Caco-2 (cell line): ENCODE measurements around the gene PTPN22. TPM values are rescaled to one million over a fixed set of nuclear protein-coding genes. Genes with fewer than 3 reads are reported as not detected.

Experiments used
- Bru-seq: library from RNA; stranded (reverse); fragments of 400-500 nt; gene quantifications from one replicate; lab custom pipeline; 2021; lab: Mats Ljungman, UMichigan
- BruChase-seq, 2 experiments: library from RNA; stranded (reverse); fragments of 400-500 nt; gene quantifications; one replicate each; lab custom pipeline; 2021; lab: Mats Ljungman, UMichigan
- BruUV-seq: library from RNA; stranded (reverse); fragments of 400-500 nt; replicated peaks from 2 replicates; lab custom pipeline; 2021; lab: Mats Ljungman, UMichigan
- CTCF ChIA-PET: fragments of 300-600 bp; sonication (Branson Sonifier 250); formaldehyde crosslinking; loops from one replicate; lab custom pipeline; 2022; ENCODE audit warnings: antibody characterized with exemption; lab: Charles Lee
- POLR2A ChIA-PET: fragments of 300-600 bp; sonication (Branson Sonifier 250); formaldehyde crosslinking; loops from one replicate; lab custom pipeline; 2022; ENCODE audit warnings: antibody characterized with exemption; lab: Charles Lee
- DNase-seq, 2 experiments: peaks; one replicate each; pipeline versions ENCODE4 v3.0.0 to v3.0.0-alpha.2; 2020 to 2022
- H3K27me3 ChIP-seq: replicated peaks from 2 replicates; pipeline ENCODE4 v1.6.0; 2011; ENCODE audit warnings: low read length; ENCODE audit not compliant: control insufficient read depth, insufficient read depth
- H3K36me3 ChIP-seq: 2 replicates; pipeline ENCODE4 v1.5.1; 2011; ENCODE audit warnings: low read length; ENCODE audit not compliant: control insufficient read depth, insufficient read depth
- H3K4me1 ChIP-seq: fragments of 250-450 bp; sonication (Bioruptor Pico); 2 replicates; pipeline ENCODE4 v1.5.1; 2020; ENCODE audit warnings: mild to moderate bottlenecking
- H3K4me3 ChIP-seq: 2 replicates; pipeline ENCODE4 v1.5.1; 2011; ENCODE audit warnings: low read depth, mild to moderate bottlenecking, control low read depth, low read length
- H3K9me3 ChIP-seq: fragments of 250-450 bp; sonication (Bioruptor Pico); 2 replicates; pipeline ENCODE4 v1.5.1; 2020; ENCODE audit warnings: mild to moderate bottlenecking, moderate library complexity
- H3K27ac Mint-ChIP-seq: one replicate; pipeline ENCODE4 v1.8.0; 2022; ENCODE audit warnings: mixed read lengths; ENCODE audit not compliant: unreplicated experiment
- H3K27me3 Mint-ChIP-seq: one replicate; pipeline ENCODE4 v1.8.0; 2022; ENCODE audit warnings: mixed read lengths; ENCODE audit not compliant: insufficient read depth, unreplicated experiment
- H3K36me3 Mint-ChIP-seq: one replicate; pipeline ENCODE4 v1.8.0; 2022; ENCODE audit warnings: mild to moderate bottlenecking, mixed read lengths; ENCODE audit not compliant: insufficient read depth, unreplicated experiment
- H3K4me1 Mint-ChIP-seq: one replicate; pipeline ENCODE4 v1.8.0; 2022; ENCODE audit warnings: low read depth, mixed read lengths; ENCODE audit not compliant: unreplicated experiment
- H3K4me3 Mint-ChIP-seq: one replicate; pipeline ENCODE4 v1.8.0; 2022; ENCODE audit warnings: mild to moderate bottlenecking, moderate library complexity, mixed read lengths; ENCODE audit not compliant: unreplicated experiment
- H3K9me3 Mint-ChIP-seq: one replicate; pipeline ENCODE4 v1.8.0; 2022; ENCODE audit warnings: mixed read lengths; ENCODE audit not compliant: unreplicated experiment
- CTCF ChIP-seq, 2 experiments: fragments of 200-600 bp in 1 of 2; IDR thresholded peaks; 1 replicate in 1 of 2; 2 replicates in 1 of 2; pipeline versions ENCODE4 v1.5.1 to v1.8.0; 2011 to 2022; ENCODE audit warnings: antibody characterized with exemption in 1 of 2, control low read depth in 1 of 2, inconsistent platforms in 1 of 2, low read depth in 1 of 2, low read length in 1 of 2, mild to moderate bottlenecking in 1 of 2, moderate library complexity in 1 of 2; ENCODE audit not compliant: insufficient read depth in 1 of 2, severe bottlenecking in 1 of 2, unreplicated experiment in 1 of 2
- intact Hi-C: fragments of 100-400 bp; cut with micrococcal nuclease; formaldehyde crosslinking; loops from one replicate; pipeline ENCODE4 v1.10.0; 2022; ENCODE audit not compliant: unreplicated experiment
- long read RNA-seq: library from polyadenylated mRNA; stranded (forward); transcript quantifications from one replicate; pipeline ENCODE4 v2.0.0, GENCODE V29; 2022
- total RNA-seq: library from RNA; stranded (reverse); gene quantifications from 2 replicates; pipeline ENCODE4 v1.2.3, GENCODE V29; 2022

Gene PTPN22
- total RNA-seq (not detected in 2 replicates), Bru-seq, nascent RNA (percentile 6 among the genes with signal in this experiment), BruChase-seq, experiment 1, labeled RNA remaining after a 2-hour chase (percentile 15 among the genes with signal in this experiment), BruChase-seq, experiment 2, labeled RNA remaining after a 6-hour chase (percentile 6 among the genes with signal in this experiment)
- long read RNA-seq, partial matches to known transcripts = 0 of 1 reads
- long read RNA-seq, other reads (novel, unspliced or antisense) = 1 of 1 reads

- TF ChIP-seq CTCF (IDR thresholded peaks at IDR 0.05; ENCODE audit: insufficient read depth in 1 of 2, low read depth in 1 of 2, low read length in 1 of 2, severe bottlenecking in 1 of 2, unreplicated experiment in 1 of 2) = no peak
- no TSS peak for BruUV-seq
- DNase-seq = no peak
- Mint-ChIP-seq H3K4me1 (no peaks in the 10 kb centered on the region), H3K27ac (no peak within 1 kb of the TSS), H3K4me3 (no peak within 1 kb of the TSS), H3K36me3 (no peaks in the 10 kb centered on the region), H3K27me3 (no peaks in the 10 kb centered on the region), H3K9me3 (no peaks in the 10 kb centered on the region)
- H3K9me3 ChIP-seq = no peaks in the 10 kb centered on the region
- H3K27me3 ChIP-seq = no peaks in the 10 kb centered on the region
- intact Hi-C loops = no loop called here
- H3K4me1 ChIP-seq = no peaks in the 10 kb centered on the region
- ChIA-PET POLR2A (no interaction called here), CTCF (no interaction called here)
- no peak within 1 kb of the TSS for H3K4me3 ChIP-seq
- H3K36me3 ChIP-seq = no peaks in the 10 kb centered on the region
These were observed at the start of gene PTPN22 for GRCh38 chr1:113871597-113872113. TSS of gene PTPN22 (minus strand) at chr1:113871712.

- no peaks in the 10 kb centered on the region for H3K36me3 Mint-ChIP-seq
- H3K27me3 ChIP-seq = no peaks in the 10 kb centered on the region
- no peak overlapping the region for H3K4me3 Mint-ChIP-seq
- intact Hi-C loops = no loop called here
- no peaks in the 10 kb centered on the region for H3K36me3 ChIP-seq
- no peak for TF ChIP-seq CTCF (IDR thresholded peaks at IDR 0.05; ENCODE audit: insufficient read depth in 1 of 2, low read depth in 1 of 2, low read length in 1 of 2, severe bottlenecking in 1 of 2, unreplicated experiment in 1 of 2)
- no peak for DNase-seq
- H3K27ac Mint-ChIP-seq = no peak overlapping the region
- H3K4me1 Mint-ChIP-seq = no peaks in the 10 kb centered on the region
- no peak overlapping the region for H3K4me3 ChIP-seq
- H3K27me3 Mint-ChIP-seq = no peaks in the 10 kb centered on the region
- ChIA-PET CTCF (no interaction called here), POLR2A (no interaction called here)
- no peaks in the 10 kb centered on the region for H3K9me3 Mint-ChIP-seq
- no peaks in the 10 kb centered on the region for H3K4me1 ChIP-seq
- no TSS peak for BruUV-seq
- H3K9me3 ChIP-seq = no peaks in the 10 kb centered on the region
These were observed 46.7 kb upstream of the PTPN22 start for GRCh38 chr1:113918243-113918642.

- intact Hi-C loops = no loop called here
- no peaks in the 10 kb centered on the region for H3K36me3 Mint-ChIP-seq
- no TSS peak for BruUV-seq
These were observed 46.0 kb upstream of the PTPN22 start for GRCh38 chr1:113917400-113918082.

More at GRCh38 chr1:113917400-113918082, 46.0 kb upstream of the PTPN22 start:
- ChIA-PET CTCF (no interaction called here), POLR2A (no interaction called here)
- no peak overlapping the region for H3K27ac Mint-ChIP-seq
- Histone ChIP-seq H3K9me3 (no peaks in the 10 kb centered on the region), H3K4me3 (no peak overlapping the region), H3K27me3 (no peaks in the 10 kb centered on the region), H3K4me1 (no peaks in the 10 kb centered on the region), H3K36me3 (no peaks in the 10 kb centered on the region)
- H3K4me3 Mint-ChIP-seq = no peak overlapping the region
- DNase-seq = no peak
- no peaks in the 10 kb centered on the region for H3K4me1 Mint-ChIP-seq
- H3K27me3 Mint-ChIP-seq = no peaks in the 10 kb centered on the region
- TF ChIP-seq CTCF (IDR thresholded peaks at IDR 0.05; ENCODE audit: insufficient read depth in 1 of 2, low read depth in 1 of 2, low read length in 1 of 2, severe bottlenecking in 1 of 2, unreplicated experiment in 1 of 2) = no peak
- no peaks in the 10 kb centered on the region for H3K9me3 Mint-ChIP-seq
